GM04504 (cell line): ENCODE measurements around the gene PDPK1.

ENCODE experiments used
- DNase-seq: peaks from one replicate; pipeline ENCODE4 v3.0.0-alpha.2; 2012; ENCODE audit warnings: low read depth

PDPK1 gene

GRCh38 chr16:2507052-2507659, 30.7 kb upstream of the PDPK1 start:
- no peak for DNase-seq

GRCh38 chr16:2507665-2508064, 30.2 kb upstream of the PDPK1 start:
- DNase-seq = no peak

- DNase-seq = no peak
Measured at GRCh38 chr16:2508722-2509400, 29.0 kb upstream of the PDPK1 start.

- no peak for DNase-seq
Measured at GRCh38 chr16:2511128-2511800, 26.6 kb upstream of the PDPK1 start.

GRCh38 chr16:2511996-2512734, 25.7 kb upstream of the PDPK1 start:
- DNase-seq = no peak

- no peak for DNase-seq
Measured at GRCh38 chr16:2512735-2513404, 25.0 kb upstream of the PDPK1 start.

- DNase-seq = peak; percentile 60
Measured at GRCh38 chr16:2513405-2514332, 24.2 kb upstream of the PDPK1 start, which contains the start of gene ATP6V0C. TSS of gene ATP6V0C (plus strand) at chr16:2513952. CDS start at chr16:2514104, 152 bp downstream.

GRCh38 chr16:2514333-2515179, 23.3 kb upstream of the PDPK1 start:
- DNase-seq = no peak

GRCh38 chr16:2515180-2515851, 22.5 kb upstream of the PDPK1 start:
- DNase-seq = no peak

- DNase-seq = no peak
Measured at GRCh38 chr16:2516391-2517240, 21.2 kb upstream of the PDPK1 start.

- DNase-seq = no peak
Measured at GRCh38 chr16:2517954-2518605, 19.7 kb upstream of the PDPK1 start.

- DNase-seq = no peak
Measured at GRCh38 chr16:2518823-2519710, 18.8 kb upstream of the PDPK1 start.

GRCh38 chr16:2519711-2520080, 18.1 kb upstream of the PDPK1 start:
- DNase-seq = no peak

- DNase-seq = peak; percentile 67
Measured at GRCh38 chr16:2520097-2520783, 17.6 kb upstream of the PDPK1 start, which contains the start of gene AMDHD2. TSS of gene AMDHD2 (plus strand) at chr16:2520371. CDS start at chr16:2520459, 88 bp downstream.

GRCh38 chr16:2520784-2521531, 16.9 kb upstream of the PDPK1 start:
- no peak for DNase-seq
